NT2/D1 (cell line): Measurements from ENCODE around the gene TMEM140.
"Not testable (repeated sequence)": the region's sequence is repeated elsewhere in the genome, so short reads cannot be mapped to it uniquely, and the experiment has no call there.

Source experiments
- DNase-seq: peaks from one replicate; pipeline ENCODE4 v3.0.0-alpha.2; 2011; ENCODE audit warnings: low read depth, low spot score
- H3K27me3 ChIP-seq: 2 replicates; pipeline ENCODE4 v1.6.0; 2011; ENCODE audit warnings: mild to moderate bottlenecking; ENCODE audit not compliant: insufficient read length, insufficient read depth
- H3K36me3 ChIP-seq: 2 replicates; pipeline ENCODE4 v1.6.1; 2011; ENCODE audit warnings: mild to moderate bottlenecking, low read length, mixed read lengths; ENCODE audit not compliant: insufficient read depth, insufficient read length
- H3K4me1 ChIP-seq: 2 replicates; pipeline ENCODE4 v1.5.1; 2011; ENCODE audit not compliant: insufficient read depth, insufficient read length
- H3K4me3 ChIP-seq: 2 replicates; pipeline ENCODE4 v1.5.1; 2011; ENCODE audit warnings: low read depth; ENCODE audit not compliant: insufficient read length
- H3K9ac ChIP-seq: 2 replicates; pipeline ENCODE4 v1.6.0; 2011; ENCODE audit warnings: low read depth; ENCODE audit not compliant: insufficient read length
- H3K9me3 ChIP-seq: 2 replicates; pipeline ENCODE4 v1.5.1; 2011; ENCODE audit warnings: mild to moderate bottlenecking, low read length; ENCODE audit not compliant: insufficient read depth
- SUZ12 ChIP-seq: IDR thresholded peaks from 2 replicates; pipeline ENCODE4 v1.6.1; 2011; ENCODE audit not compliant: insufficient read length, insufficient read depth; ENCODE audit errors: extremely low read depth
- YY1 ChIP-seq: IDR thresholded peaks from 2 replicates; pipeline ENCODE4 v1.6.1; 2011; ENCODE audit not compliant: insufficient read length, insufficient read depth
- ZNF274 ChIP-seq: IDR thresholded peaks from 2 replicates; pipeline ENCODE4 v1.6.1; 2011; ENCODE audit warnings: mild to moderate bottlenecking, low read depth, low read length

TMEM140 gene

GRCh38 chr7:135114622-135115021, 33.2 kb upstream of the TMEM140 start:
- Histone ChIP-seq H3K9me3 (no peaks in the 10 kb centered on the region), H3K4me3 (no peak overlapping the region), H3K4me1 (no peaks in the 10 kb centered on the region), H3K9ac (no peak overlapping the region), H3K36me3 (no peaks in the 10 kb centered on the region), H3K27me3 (no peaks in the 10 kb centered on the region)
- DNase-seq, result no peak
- TF ChIP-seq SUZ12 (no peak), ZNF274 (no peak), YY1 (no peak)

DNA sequence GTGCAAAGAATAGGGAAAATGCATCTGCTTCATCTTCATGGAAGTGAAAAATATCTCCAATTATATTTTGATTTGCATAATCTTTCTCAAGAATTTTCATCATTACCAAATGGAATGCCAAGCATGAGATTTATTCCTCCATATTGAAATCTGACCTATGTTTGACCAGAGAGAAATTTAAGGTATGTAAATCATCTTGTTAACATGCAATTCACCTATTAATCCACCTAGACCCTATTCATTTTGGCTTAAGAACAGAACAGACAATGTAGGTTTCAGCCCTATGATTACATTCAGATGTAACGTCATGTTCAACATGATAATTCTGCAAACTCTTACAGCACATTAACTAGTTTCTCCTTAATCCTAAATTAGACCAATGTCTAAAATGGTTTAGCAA, 30.8 kb upstream of the TMEM140 start:
- no peak for TF ChIP-seq YY1
- TF ChIP-seq SUZ12, result no peak
- H3K27me3 ChIP-seq, result no peaks in the 10 kb centered on the region
- H3K9ac ChIP-seq, result no peak overlapping the region
- DNase-seq, result no peak
- no peaks in the 10 kb centered on the region for H3K36me3 ChIP-seq
- peaks cover 2% of the 10 kb centered on the region for H3K4me1 ChIP-seq
- no peaks in the 10 kb centered on the region for H3K9me3 ChIP-seq
- no peak overlapping the region for H3K4me3 ChIP-seq

DNA sequence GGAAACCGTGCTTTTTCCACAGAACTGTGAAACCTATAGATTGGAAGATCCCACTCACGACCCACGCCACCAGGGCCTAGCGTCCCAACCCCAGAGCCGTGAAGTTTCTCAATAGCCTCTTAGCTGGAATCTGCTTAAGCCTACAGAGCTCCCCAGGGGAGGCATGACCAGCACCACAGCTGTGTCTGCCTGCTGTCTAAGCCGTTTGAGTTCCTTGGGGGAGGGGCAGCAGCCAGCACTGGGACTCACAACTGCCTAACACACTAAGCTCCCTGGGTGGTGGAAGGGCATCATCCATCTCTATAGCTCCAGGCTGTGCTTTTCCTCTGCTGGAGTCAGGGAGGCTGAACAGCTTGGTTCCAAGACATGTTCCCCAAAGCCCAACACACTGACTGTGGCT, 26.0 kb upstream of the TMEM140 start:
- TF ChIP-seq SUZ12, result no peak
- TF ChIP-seq YY1, result no peak
- TF ChIP-seq ZNF274, result no peak
- H3K9ac ChIP-seq, result no peak overlapping the region
- peak; percentile 15 for DNase-seq
- H3K9me3 ChIP-seq, result no peaks in the 10 kb centered on the region
- no peaks in the 10 kb centered on the region for H3K36me3 ChIP-seq
- no peaks in the 10 kb centered on the region for H3K27me3 ChIP-seq
- H3K4me1 ChIP-seq, result peaks cover 2% of the 10 kb centered on the region
- H3K4me3 ChIP-seq, result no peak overlapping the region

DNA sequence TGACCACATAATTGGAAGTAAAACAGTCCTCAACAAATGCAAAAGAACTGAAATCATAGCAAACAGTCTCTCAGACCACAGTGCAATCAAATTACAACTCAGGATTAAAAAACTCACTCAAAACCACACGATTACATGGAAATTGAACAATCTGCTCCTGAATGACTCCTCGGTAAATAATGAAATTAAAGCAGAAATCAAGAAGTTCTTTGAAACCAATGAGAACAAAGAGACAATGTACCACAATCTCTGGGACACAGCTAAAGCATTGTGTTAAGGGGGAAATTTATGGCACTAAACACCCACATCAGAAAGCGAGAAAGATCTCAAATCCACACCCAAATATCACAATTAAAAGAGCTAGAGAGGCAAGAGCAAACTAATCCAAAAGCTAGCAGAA, 23.2 kb upstream of the TMEM140 start:
- not testable (repeated sequence) for H3K27me3 ChIP-seq, H3K36me3 ChIP-seq, H3K9me3 ChIP-seq, DNase-seq, H3K4me1 ChIP-seq, H3K4me3 ChIP-seq, H3K9ac ChIP-seq

- Histone ChIP-seq H3K4me1 (no peaks in the 10 kb centered on the region), H3K4me3 (no peak overlapping the region), H3K27me3 (no peaks in the 10 kb centered on the region), H3K9ac (no peak overlapping the region), H3K9me3 (0 out of 2 replicates have a peak, but pooled peaks cover 4% of the 10 kb centered on the region), H3K36me3 (no peaks in the 10 kb centered on the region)
- TF ChIP-seq SUZ12, result no peak
- TF ChIP-seq YY1, result no peak
- TF ChIP-seq ZNF274, result no peak
- DNase-seq, result no peak
These were observed 18.9 kb upstream of the TMEM140 start for GRCh38 chr7:135128931-135129330.

DNA sequence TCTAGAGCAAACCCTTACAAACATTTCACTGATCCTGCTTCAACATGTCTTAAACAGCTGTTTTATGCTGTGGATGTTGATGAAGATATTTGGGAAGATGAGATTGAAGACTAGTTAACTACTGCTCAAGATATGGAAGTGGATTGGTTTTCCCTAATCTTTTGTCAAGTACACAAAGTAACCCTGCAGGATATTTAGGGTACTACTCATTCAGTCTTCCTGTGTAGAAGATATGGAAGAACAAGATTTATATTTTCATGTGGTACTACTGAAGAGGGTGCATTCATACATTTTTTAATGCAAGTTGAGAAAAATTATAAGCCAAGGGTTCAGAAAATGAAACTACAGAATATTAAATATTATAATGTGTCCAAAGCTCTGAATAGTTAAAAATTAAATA, 18.3 kb upstream of the TMEM140 start:
- no peak overlapping the region for H3K9ac ChIP-seq
- 0 out of 2 replicates have a peak, but pooled peaks cover 4% of the 10 kb centered on the region for H3K9me3 ChIP-seq
- H3K4me1 ChIP-seq, result no peaks in the 10 kb centered on the region
- no peak for TF ChIP-seq YY1
- no peak for TF ChIP-seq ZNF274
- DNase-seq, result no peak
- no peaks in the 10 kb centered on the region for H3K27me3 ChIP-seq
- no peak overlapping the region for H3K4me3 ChIP-seq
- no peaks in the 10 kb centered on the region for H3K36me3 ChIP-seq

DNA sequence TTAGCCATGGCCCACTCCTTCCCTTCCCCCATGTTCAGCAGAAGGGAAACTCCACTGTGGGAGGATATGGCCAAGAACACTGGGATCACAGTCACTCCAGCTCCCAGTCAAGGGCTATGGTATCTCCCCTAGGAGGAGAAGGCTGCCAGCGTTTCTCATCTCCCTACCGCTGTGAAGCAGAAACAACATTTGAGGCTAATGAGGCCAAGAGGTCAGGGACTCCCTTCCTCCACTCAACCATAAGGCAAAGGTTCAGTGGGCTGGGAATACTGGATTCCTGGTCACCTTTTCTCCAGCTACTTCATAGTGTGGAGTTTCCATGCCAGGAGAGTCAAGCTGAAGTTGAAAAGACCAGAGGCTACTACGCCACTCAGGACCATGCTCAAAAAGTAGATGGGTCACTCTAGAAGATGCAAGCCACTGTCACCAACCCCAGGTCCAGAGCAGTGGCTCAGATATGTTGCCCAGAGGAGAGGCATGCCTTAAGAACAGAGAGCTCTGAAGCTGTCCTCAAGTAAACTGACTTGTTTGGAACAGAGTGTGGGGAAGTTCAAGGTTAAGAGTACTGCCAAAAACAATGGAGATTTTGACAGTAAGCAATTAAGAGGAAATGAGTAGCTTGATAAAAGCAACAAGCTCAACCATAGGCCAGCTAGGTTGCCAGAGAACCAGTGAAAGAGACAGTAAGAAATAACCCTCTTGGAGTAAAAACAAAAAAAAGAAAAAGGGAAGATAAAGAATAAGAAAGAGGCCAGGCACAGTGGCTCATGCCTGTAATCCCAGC, 3.8 kb upstream of the TMEM140 start:
- no peaks in the 10 kb centered on the region for H3K9me3 ChIP-seq
- no peaks in the 10 kb centered on the region for H3K36me3 ChIP-seq
- TF ChIP-seq SUZ12, result no peak
- no peak for TF ChIP-seq YY1
- no peak for TF ChIP-seq ZNF274
- no peak overlapping the region for H3K4me3 ChIP-seq
- DNase-seq, result no peak
- no peaks in the 10 kb centered on the region for H3K4me1 ChIP-seq
- H3K27me3 ChIP-seq, result no peaks in the 10 kb centered on the region
- no peak overlapping the region for H3K9ac ChIP-seq
